Measurements from ENCODE around the gene CARNS1.

CARNS1 gene

DNA sequence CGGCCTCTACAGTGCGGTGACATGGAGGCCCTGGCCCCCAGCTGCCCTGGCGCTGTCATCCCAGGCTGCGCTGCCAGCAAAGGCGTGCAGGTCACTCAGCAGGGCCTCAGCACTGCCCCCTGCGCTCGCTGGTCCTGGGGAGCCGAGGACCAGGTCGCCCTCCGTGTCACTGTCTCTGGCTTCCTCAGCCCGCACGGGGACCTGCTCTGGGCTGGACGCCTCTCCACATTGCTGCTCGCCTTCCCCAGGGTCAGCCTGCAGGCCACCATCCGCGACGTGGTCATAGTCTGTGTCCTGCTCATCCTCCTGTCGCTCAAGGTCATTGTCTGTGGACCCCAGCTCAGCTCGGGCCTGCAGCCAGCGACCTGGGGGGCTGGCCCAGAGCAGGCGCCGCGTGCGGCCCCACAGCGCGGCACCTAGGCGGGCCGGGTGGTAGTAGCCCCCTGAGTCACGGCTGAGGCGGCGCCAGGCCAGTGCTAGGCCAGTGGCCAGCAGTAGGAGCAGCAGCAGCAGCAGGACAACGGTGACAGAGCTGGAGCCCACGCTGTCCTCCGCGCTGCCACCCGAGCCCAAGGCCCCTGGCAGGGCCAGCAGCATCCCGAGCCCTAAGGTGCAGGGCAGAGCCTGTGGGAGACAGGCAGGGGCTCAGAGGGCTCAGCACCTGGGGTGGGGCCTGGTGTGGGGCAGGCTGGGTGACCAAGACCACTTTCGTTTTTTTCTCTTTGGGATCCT, 20.4 kb downstream of the CARNS1 start:
- no peak for DNase-seq (ENCODE audit: low spot score)
- TF ChIP-seq, protein P1, sequence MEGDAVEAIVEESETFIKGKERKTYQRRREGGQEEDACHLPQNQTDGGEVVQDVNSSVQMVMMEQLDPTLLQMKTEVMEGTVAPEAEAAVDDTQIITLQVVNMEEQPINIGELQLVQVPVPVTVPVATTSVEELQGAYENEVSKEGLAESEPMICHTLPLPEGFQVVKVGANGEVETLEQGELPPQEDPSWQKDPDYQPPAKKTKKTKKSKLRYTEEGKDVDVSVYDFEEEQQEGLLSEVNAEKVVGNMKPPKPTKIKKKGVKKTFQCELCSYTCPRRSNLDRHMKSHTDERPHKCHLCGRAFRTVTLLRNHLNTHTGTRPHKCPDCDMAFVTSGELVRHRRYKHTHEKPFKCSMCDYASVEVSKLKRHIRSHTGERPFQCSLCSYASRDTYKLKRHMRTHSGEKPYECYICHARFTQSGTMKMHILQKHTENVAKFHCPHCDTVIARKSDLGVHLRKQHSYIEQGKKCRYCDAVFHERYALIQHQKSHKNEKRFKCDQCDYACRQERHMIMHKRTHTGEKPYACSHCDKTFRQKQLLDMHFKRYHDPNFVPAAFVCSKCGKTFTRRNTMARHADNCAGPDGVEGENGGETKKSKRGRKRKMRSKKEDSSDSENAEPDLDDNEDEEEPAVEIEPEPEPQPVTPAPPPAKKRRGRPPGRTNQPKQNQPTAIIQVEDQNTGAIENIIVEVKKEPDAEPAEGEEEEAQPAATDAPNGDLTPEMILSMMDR (IDR thresholded peaks at IDR 0.05; ENCODE audit: extremely low read depth, missing control alignments) = no peak

DNA sequence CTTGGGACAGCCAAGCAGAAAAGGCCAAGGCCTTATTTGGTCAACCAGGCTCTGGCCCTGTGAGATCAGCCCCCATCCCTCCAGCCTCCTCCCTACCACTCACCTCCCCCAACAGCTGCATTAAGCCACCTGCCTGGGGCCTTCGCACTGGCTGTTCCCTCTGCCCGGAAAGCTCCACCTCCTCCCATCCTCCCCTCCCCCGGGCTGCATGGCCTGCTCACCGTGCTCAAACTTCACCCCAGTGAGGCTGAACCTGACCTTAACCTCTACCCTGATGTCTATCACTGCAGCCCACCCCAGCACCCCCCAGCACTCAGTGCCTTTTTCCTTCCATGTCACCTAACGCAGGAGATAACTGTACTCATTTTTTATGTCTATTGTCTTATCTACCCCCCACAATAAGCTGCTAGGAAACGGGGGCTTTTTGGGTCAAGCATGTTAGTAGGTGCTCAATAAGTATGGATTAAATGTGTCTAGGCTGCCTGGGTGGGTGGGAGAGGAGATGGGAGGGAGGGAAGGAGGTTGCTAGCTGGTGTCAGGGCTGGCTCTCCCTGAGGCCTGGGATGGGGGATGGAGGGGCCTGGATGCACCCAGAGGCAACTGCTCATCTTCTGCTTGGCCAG, 21.1 kb downstream of the CARNS1 start:
- peak; percentile 91 for DNase-seq (ENCODE audit: low spot score)
- TF ChIP-seq, protein P1 (IDR thresholded peaks at IDR 0.05; ENCODE audit: extremely low read depth, missing control alignments) = no peak

DNA sequence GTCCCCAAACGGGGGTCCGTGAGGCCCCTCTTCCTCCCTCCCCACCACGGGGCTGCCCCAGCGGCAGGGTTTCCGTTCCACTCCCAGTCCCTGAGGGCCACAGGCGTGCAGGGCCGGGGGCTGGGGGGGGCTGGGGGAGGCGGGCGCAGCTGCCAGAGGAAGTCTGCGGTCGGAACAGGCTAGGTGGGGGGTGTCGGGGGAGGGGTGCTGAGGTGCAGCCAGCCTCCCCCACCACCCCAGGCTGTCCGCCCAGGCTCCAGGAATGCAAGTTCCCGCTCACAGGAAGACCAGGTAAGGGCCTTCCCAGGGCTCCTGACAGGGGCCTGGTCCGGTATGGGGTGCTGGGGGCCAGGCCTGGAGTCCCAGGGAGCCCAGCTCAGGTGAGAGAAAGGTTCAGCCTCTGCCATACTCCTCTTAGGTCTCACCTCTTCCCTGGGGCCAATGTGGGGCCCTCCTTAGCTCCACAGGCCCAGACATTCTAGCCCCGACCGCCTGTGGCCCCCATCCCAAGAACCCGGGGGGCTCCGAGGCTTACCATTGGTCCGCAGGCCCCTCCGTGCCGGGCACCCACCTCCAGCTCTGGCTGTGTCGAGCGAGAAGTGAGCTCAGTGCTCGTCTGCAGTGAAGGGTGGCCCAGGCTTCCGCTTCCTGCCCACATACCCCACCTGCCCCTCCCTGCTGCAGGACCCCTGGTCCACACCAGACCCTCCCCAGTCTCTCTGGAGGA, 21.8 kb downstream of the CARNS1 start, which contains the start of gene PTPRCAP:
Gene PTPRCAP (minus strand): TSS at position 601 of the 727 bp plus-strand sequence. CDS start 63 bp downstream, at position 538.
- TF ChIP-seq, protein P1 (IDR thresholded peaks at IDR 0.05; ENCODE audit: extremely low read depth, missing control alignments) = no peak
- peak; percentile 85 for DNase-seq (ENCODE audit: low spot score)

DNA sequence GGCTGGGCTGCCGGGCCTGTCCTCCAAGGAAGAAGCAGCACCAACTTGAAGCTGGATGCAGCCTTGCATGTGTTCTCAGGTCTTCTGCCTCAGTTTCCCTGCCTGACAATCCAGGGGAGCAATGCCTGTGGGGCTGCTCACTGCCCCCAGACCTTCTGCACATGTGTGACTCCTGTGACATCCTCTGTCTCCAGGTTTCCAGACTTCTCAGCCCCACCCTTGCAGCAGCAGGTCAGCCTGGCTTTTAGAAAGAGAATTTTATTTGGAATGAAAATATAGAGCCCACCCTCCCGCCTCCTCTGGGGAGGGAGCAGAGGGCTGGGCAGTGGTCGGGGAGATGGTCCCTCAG, 22.3 kb downstream of the CARNS1 start:
- no peak for DNase-seq (ENCODE audit: low spot score)
- TF ChIP-seq, protein P1 (IDR thresholded peaks at IDR 0.05; ENCODE audit: extremely low read depth, missing control alignments) = no peak

DNA sequence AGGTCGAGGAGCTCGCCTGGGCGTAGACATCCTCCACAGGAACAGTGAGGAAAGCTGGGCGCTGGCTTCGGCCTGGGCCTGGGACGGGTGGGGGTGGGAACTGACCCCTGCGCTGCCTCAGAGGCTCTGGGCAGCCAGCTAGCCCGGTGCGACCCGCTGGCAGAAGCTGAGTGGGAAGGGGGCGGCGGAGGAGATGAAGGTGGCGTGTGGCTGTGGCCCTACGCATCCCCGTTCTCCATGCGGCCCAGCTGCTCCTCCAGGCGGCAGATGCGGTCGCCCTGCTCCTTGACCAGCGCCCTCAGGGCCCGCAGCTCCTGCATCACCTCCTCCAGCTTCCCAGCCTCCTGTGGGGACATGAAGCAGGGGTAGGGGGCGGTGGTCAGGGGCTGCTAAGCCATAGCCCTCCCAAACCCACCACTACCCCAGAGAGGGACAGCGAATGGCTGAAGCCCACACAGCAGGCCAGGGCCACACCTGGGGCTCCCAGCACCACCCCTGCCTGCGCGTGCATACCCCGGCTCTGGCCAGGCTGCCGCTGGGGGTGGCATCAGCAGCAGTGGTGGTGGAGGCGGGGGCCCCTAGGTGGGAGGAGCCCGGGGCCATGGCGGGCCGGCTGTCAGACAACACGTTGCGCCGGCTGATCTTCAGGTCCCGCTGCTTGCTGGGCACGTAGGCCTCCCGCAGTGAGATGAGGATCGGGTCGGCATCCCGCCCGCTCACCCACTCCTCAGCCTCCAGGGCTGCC, 22.9 kb downstream of the CARNS1 start:
- DNase-seq (ENCODE audit: low spot score) = peak; percentile 63
- TF ChIP-seq, protein P1 (IDR thresholded peaks at IDR 0.05; ENCODE audit: extremely low read depth, missing control alignments) = no peak

DNA sequence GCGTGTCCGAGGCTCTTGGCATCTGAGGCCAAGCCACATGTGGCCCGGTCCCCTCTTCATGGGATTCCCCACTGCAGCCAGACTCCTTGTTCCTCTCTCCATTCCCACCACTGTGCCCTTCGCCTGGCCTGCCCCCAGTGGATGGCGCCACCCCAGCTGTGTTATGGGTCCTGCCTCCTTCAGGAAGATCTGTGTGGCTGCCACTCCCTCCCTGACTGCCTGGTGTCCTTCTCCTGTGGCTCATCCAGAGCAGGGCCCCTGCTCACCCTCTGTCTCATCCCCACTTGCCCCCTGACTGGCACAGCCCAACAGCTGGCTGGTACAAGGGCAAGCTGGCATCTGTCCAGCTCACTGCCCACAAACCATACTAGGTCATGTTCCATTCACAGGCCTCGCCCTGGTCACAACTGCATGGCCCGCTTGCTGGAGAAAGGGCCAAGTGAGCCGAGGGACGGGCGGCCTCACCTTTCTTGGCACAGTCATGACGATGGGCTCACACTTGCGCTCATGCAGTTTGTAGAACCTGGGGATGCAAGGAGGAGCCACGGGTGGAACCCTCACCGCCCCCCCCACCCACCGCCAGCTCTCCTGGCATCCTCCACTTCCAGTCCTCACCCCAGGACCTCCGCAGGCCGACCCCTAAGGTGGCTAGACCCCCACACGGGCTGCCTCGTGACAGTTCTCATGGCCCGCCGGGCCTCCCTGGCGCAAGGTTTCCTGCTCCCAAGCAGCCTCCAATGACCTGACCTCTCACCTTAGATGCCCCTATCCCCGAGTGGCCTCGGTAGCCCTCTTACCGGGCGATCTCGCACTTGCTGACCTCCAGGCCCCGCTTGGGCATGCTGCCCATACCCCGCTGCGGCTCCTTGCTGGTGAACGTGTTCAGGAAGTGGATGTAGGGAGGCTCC, 24.1 kb downstream of the CARNS1 start:
- no peak for DNase-seq (ENCODE audit: low spot score)
- TF ChIP-seq, protein P1 (IDR thresholded peaks at IDR 0.05; ENCODE audit: extremely low read depth, missing control alignments) = peak; percentile 4

All from GM20000 (cell line).